WTC11 (cell line): Measurements from ENCODE around the gene FAM227B. TPM values are rescaled to one million over a fixed set of nuclear protein-coding genes. Genes with fewer than 3 reads are reported as not detected.
A peak's percentile ranks its signal among the peaks of the same experiment; 100 is the strongest.

Experiments
- ATAC-seq: fragments of 200-7000 bp; cut with Tn5 transposase; 2 replicates; pipeline ENCODE4 v1.10.0; 2021; ENCODE audit warnings: mild to moderate bottlenecking, moderate library complexity
- CTCF ChIA-PET: fragments of 300-600 bp; sonication (Branson Sonifier 250); formaldehyde crosslinking; loops from one replicate; lab custom pipeline; 2021; ENCODE audit warnings: antibody characterized with exemption; lab: Charles Lee
- POLR2A ChIA-PET: fragments of 350-600 bp; sonication (Branson Sonifier 250); formaldehyde crosslinking; loops from one replicate; lab custom pipeline; 2021; ENCODE audit warnings: antibody characterized with exemption; lab: Charles Lee
- DNase-seq: peaks from one replicate; pipeline ENCODE4 v3.0.0; 2021; ENCODE audit warnings: low spot score
- H3K27ac Mint-ChIP-seq: 2 replicates; pipeline ENCODE4 v1.8.0; 2021; ENCODE audit warnings: mixed read lengths
- H3K27me3 Mint-ChIP-seq: 2 replicates; pipeline ENCODE4 v1.8.0; 2021; ENCODE audit warnings: low read depth, mild to moderate bottlenecking, moderate library complexity, mixed read lengths
- H3K36me3 Mint-ChIP-seq: 2 replicates; pipeline ENCODE4 v1.8.0; 2021; ENCODE audit warnings: mixed read lengths
- H3K4me1 Mint-ChIP-seq: 2 replicates; pipeline ENCODE4 v1.8.0; 2022; ENCODE audit warnings: mixed read lengths
- H3K4me3 Mint-ChIP-seq: 2 replicates; pipeline ENCODE4 v1.8.0; 2021; ENCODE audit warnings: mild to moderate bottlenecking, moderate library complexity, mixed read lengths
- H3K9me3 Mint-ChIP-seq: 2 replicates; pipeline ENCODE4 v1.8.0; 2021; ENCODE audit warnings: mixed read lengths
- ATF1 ChIP-seq: sonication (generic); formaldehyde crosslinking; IDR thresholded peaks from 2 replicates; pipeline ENCODE4 v1.8.1; 2023; ENCODE audit warnings: mild to moderate bottlenecking, moderate library complexity, missing genetic modification reagents
- ATF3 ChIP-seq: sonication (generic); formaldehyde crosslinking; conservative IDR thresholded peaks from 2 replicates; pipeline ENCODE4 v1.8.1; 2022; ENCODE audit warnings: mild to moderate bottlenecking, missing genetic modification reagents
- ERG ChIP-seq: fragments of 250-450 bp; sonication (Bioruptor Pico); IDR thresholded peaks from 2 replicates; pipeline ENCODE4 v1.8.0; 2021; ENCODE audit warnings: mild to moderate bottlenecking
- ETV6 ChIP-seq: sonication (generic); formaldehyde crosslinking; IDR thresholded peaks from 2 replicates; pipeline ENCODE4 v1.8.1; 2022; ENCODE audit warnings: mild to moderate bottlenecking, missing genetic modification reagents
- FOXK1 ChIP-seq: sonication (generic); formaldehyde crosslinking; IDR thresholded peaks from 2 replicates; pipeline ENCODE4 v1.8.0; 2022; ENCODE audit warnings: mild to moderate bottlenecking, moderate library complexity, missing genetic modification reagents
- GRHL2 ChIP-seq: fragments of 250-450 bp; sonication (Bioruptor Pico); IDR thresholded peaks from 2 replicates; pipeline ENCODE4 v1.8.0; 2022; ENCODE audit warnings: mild to moderate bottlenecking, moderate library complexity; ENCODE audit not compliant: insufficient replicate concordance, severe bottlenecking
- HMGA2 ChIP-seq: fragments of 250-450 bp; sonication (Bioruptor Pico); IDR thresholded peaks from 2 replicates; pipeline ENCODE4 v1.4.0; 2021; ENCODE audit warnings: mild to moderate bottlenecking, moderate library complexity
- NFYB ChIP-seq: sonication (generic); formaldehyde crosslinking; conservative IDR thresholded peaks from 2 replicates; pipeline ENCODE4 v1.8.0; 2022; ENCODE audit warnings: low read depth, missing genetic modification reagents
- NR3C1 ChIP-seq: sonication (generic); formaldehyde crosslinking; conservative IDR thresholded peaks from 2 replicates; pipeline ENCODE4 v1.8.1; 2023; ENCODE audit warnings: low read depth, mild to moderate bottlenecking, missing genetic modification reagents
- OVOL2 ChIP-seq: fragments of 250-450 bp; sonication (Bioruptor Pico); IDR thresholded peaks from 2 replicates; pipeline ENCODE4 v1.9.0; 2021; ENCODE audit warnings: mild to moderate bottlenecking, borderline replicate concordance
- SOX15 ChIP-seq: fragments of 250-450 bp; sonication (Bioruptor Pico); IDR thresholded peaks from 2 replicates; pipeline ENCODE4 v1.9.0; 2021; ENCODE audit warnings: mild to moderate bottlenecking
- STAT6 ChIP-seq: sonication (generic); formaldehyde crosslinking; conservative IDR thresholded peaks from 2 replicates; pipeline ENCODE4 v1.8.1; 2023; ENCODE audit warnings: mild to moderate bottlenecking, low read depth, missing genetic modification reagents, moderate library complexity
- TCF7 ChIP-seq: sonication (generic); formaldehyde crosslinking; IDR thresholded peaks from 2 replicates; pipeline ENCODE4 v1.8.0; 2022; ENCODE audit warnings: mild to moderate bottlenecking, low read depth, missing genetic modification reagents, moderate library complexity
- ZNF138 ChIP-seq: sonication (generic); formaldehyde crosslinking; conservative IDR thresholded peaks from 2 replicates; pipeline ENCODE4 v1.8.1; 2022; ENCODE audit warnings: mild to moderate bottlenecking, moderate library complexity, missing genetic modification reagents
- ZNF281 ChIP-seq: sonication (generic); formaldehyde crosslinking; IDR thresholded peaks from 2 replicates; pipeline ENCODE4 v1.8.0; 2023; ENCODE audit warnings: mild to moderate bottlenecking, missing genetic modification reagents
- ZNF416 ChIP-seq: fragments of 250-450 bp; sonication (Bioruptor Pico); IDR thresholded peaks from 2 replicates; pipeline ENCODE4 v1.9.0; 2021; ENCODE audit warnings: mild to moderate bottlenecking, inconsistent platforms
- ZNF671 ChIP-seq: fragments of 250-450 bp; sonication (Bioruptor Pico); IDR thresholded peaks from 2 replicates; pipeline ENCODE4 v1.8.0; 2021; ENCODE audit warnings: mild to moderate bottlenecking
- ZSCAN18 ChIP-seq: fragments of 250-450 bp; sonication (Bioruptor Pico); IDR thresholded peaks from 2 replicates; pipeline ENCODE4 v2.1.2; 2022; ENCODE audit warnings: mild to moderate bottlenecking, moderate library complexity
- total RNA-seq: library from RNA; stranded (reverse); gene quantifications from 3 replicates; pipeline ENCODE4 v1.2.3, GENCODE V29; 2021

The FAM227B gene
- total RNA-seq, 1 experiment from 2014 or later: 6.8 TPM

- H3K36me3 Mint-ChIP-seq: peaks cover 6% of the 10 kb centered on the region; the same call in 1 of the 2 replicates
- peaks cover 29% of the 10 kb centered on the region for H3K9me3 Mint-ChIP-seq
These were observed 31.6 kb downstream of the FAM227B start for GRCh38 chr15:49589030-49589429.

GRCh38 chr15:49573421-49573820, 47.2 kb downstream of the FAM227B start:
- H3K4me1 Mint-ChIP-seq: no peaks in the 10 kb centered on the region
- no peaks in the 10 kb centered on the region for H3K27me3 Mint-ChIP-seq
- DNase-seq (no peak), ATAC-seq (no peak)
- ChIA-PET POLR2A (no interaction called here), CTCF (no interaction called here)
- H3K27ac Mint-ChIP-seq: no peak overlapping the region
- H3K9me3 Mint-ChIP-seq: no peaks in the 10 kb centered on the region
- H3K36me3 Mint-ChIP-seq: no peaks in the 10 kb centered on the region
- TF ChIP-seq ATF1 (no peak), ZNF416 (no peak), TCF7 (CRISPR knock-in tag) (no peak), ZNF281 (CRISPR knock-in tag) (no peak), ZNF671 (CRISPR knock-in tag) (no peak)
- no peak overlapping the region for H3K4me3 Mint-ChIP-seq

More at GRCh38 chr15:49589030-49589429, 31.6 kb downstream of the FAM227B start:
- Mint-ChIP-seq H3K4me3 (no peak overlapping the region), H3K4me1 (no peaks in the 10 kb centered on the region), H3K27me3 (no peaks in the 10 kb centered on the region; the same call in 1 of the 2 replicates), H3K27ac (no peak overlapping the region)
- no peak for ATAC-seq
- POLR2A ChIA-PET: no interaction called here
- TF ChIP-seq ZSCAN18 (CRISPR knock-in tag) (no peak), FOXK1 (no peak)
- TF ChIP-seq, all 79 proteins: peak for 0
- CTCF ChIA-PET: no interaction called here
- DNase-seq: no peak

- CTCF ChIA-PET: no interaction called here
- Mint-ChIP-seq H3K9me3 (no peaks in the 10 kb centered on the region), H3K36me3 (no peaks in the 10 kb centered on the region), H3K4me1 (no peaks in the 10 kb centered on the region), H3K27ac (no peak overlapping the region), H3K27me3 (no peaks in the 10 kb centered on the region), H3K4me3 (no peak overlapping the region)
- ATAC-seq (no peak), DNase-seq (no peak)
- POLR2A ChIA-PET: no interaction called here
- TF ChIP-seq OVOL2 (CRISPR knock-in tag) (no peak), HMGA2 (peak; percentile 92; the same call in 1 of the 2 replicates)
These were observed 49.9 kb downstream of the FAM227B start for GRCh38 chr15:49570672-49571071.

- no peak overlapping the region for H3K27ac Mint-ChIP-seq
- no peaks in the 10 kb centered on the region for H3K36me3 Mint-ChIP-seq
- no peak overlapping the region for H3K4me3 Mint-ChIP-seq
- TF ChIP-seq ATF1: no peak
- no peak for TF ChIP-seq STAT6
- TF ChIP-seq ATF3: no peak
- no peak for TF ChIP-seq ZNF138 (CRISPR knock-in tag)
- TF ChIP-seq GRHL2 (CRISPR knock-in tag): no peak
- no peak for TF ChIP-seq NR3C1 (CRISPR knock-in tag)
- TF ChIP-seq SOX15 (CRISPR knock-in tag): no peak
- no peak for TF ChIP-seq ERG (CRISPR knock-in tag)
- no peak for TF ChIP-seq ETV6 (CRISPR knock-in tag)
- no peak for TF ChIP-seq NFYB (CRISPR knock-in tag)
- TF ChIP-seq, all 79 proteins: peak for 0
- POLR2A ChIA-PET: no interaction called here
- Mint-ChIP-seq H3K27me3 (no peaks in the 10 kb centered on the region), H3K9me3 (no peaks in the 10 kb centered on the region), H3K4me1 (no peaks in the 10 kb centered on the region)
- ATAC-seq: no peak
- CTCF ChIA-PET: no interaction called here
- no peak for DNase-seq
These were observed 50.4 kb downstream of the FAM227B start for GRCh38 chr15:49570174-49570573.
